Transverse colon (tissue), 3 donors: ENCODE results near the gene RMDN2.

Source experiments
- CTCF ChIP-seq, 5 experiments: fragments of 200-600 bp in 3 of 5; fragments of 450-650 bp in 2 of 5; sonication (generic) in 3 of 5; IDR thresholded peaks; 1 replicate in 2 of 5; 2 replicates in 3 of 5; pipeline ENCODE4 v1.5.1; 2016 to 2017; ENCODE audit warnings: antibody characterized with exemption in 5 of 5, inconsistent platforms in 3 of 5, mild to moderate bottlenecking in 2 of 5, moderate library complexity in 1 of 5
- POLR2A ChIP-seq: fragments of 450-650 bp; IDR thresholded peaks from one replicate; pipeline ENCODE4 v1.6.1; 2016; ENCODE audit warnings: antibody characterized with exemption, mild to moderate bottlenecking, moderate library complexity

- TF ChIP-seq CTCF (IDR thresholded peaks at IDR 0.05) (no peak), POLR2A (no peak)
Measured at GRCh38 chr2:38010995-38011394, 85.9 kb downstream of the RMDN2 start.
